SK-N-SH (cell line): ENCODE measurements around the gene MRPL32. TPM values are rescaled to one million over a fixed set of nuclear protein-coding genes. Genes with fewer than 3 reads are reported as not detected.

ENCODE experiments used
- CTCF ChIA-PET: fragments of 300-600, 350-600 bp; formaldehyde crosslinking; extraction: SDS; loops from one replicate; lab custom pipeline; 2021; lab: Yijun Ruan, JAX
- POLR2A ChIA-PET: fragments of 350-600 bp; sonication (Branson Sonifier 250); formaldehyde crosslinking; extraction: SDS; loops from one replicate; lab custom pipeline; 2020; ENCODE audit warnings: antibody characterized with exemption, inconsistent platforms; lab: Yijun Ruan, JAX
- DNase-seq: peaks from one replicate; pipeline ENCODE4 v3.0.0; 2012
- H2AFZ ChIP-seq: fragments of 200-600 bp; sonication (generic); 2 replicates; pipeline ENCODE4 v1.8.1; 2016; ENCODE audit warnings: antibody characterized with exemption, mild to moderate bottlenecking, low read depth
- H3F3A ChIP-seq: fragments of 200-600 bp; sonication (generic); replicated peaks from 2 replicates; pipeline ENCODE3; 2016; ENCODE audit warnings: antibody characterized with exemption, mild to moderate bottlenecking; ENCODE audit not compliant: insufficient read depth
- H3K27ac ChIP-seq, 2 experiments: fragments of 200-500 bp in 1 of 2; fragments of 200-600 bp in 1 of 2; sonication (Bioruptor generic) in 1 of 2; sonication (generic), shearing (Covaris generic) in 1 of 2; 2 replicates each; pipeline versions ENCODE4 v1.5.1 to v1.6.1; 2014 to 2016; ENCODE audit warnings: low read depth in 2 of 2, inconsistent platforms in 1 of 2, low read length in 1 of 2, mild to moderate bottlenecking in 1 of 2, mixed read lengths in 1 of 2
- H3K27me3 ChIP-seq: fragments of 200-600 bp; sonication (generic), shearing (Covaris generic); 2 replicates; pipeline ENCODE4 v1.6.1; 2016; ENCODE audit warnings: mixed run types; ENCODE audit not compliant: insufficient read depth
- H3K36me3 ChIP-seq, 2 experiments: fragments of 200-500 bp in 1 of 2; fragments of 200-600 bp in 1 of 2; sonication (Bioruptor generic) in 1 of 2; sonication (generic) in 1 of 2; replicated peaks in 1 of 2; 2 replicates each; pipeline versions ENCODE3 to v1.5.1; 2014 to 2016; ENCODE audit warnings: low read length in 1 of 2, mild to moderate bottlenecking in 1 of 2; ENCODE audit not compliant: insufficient read depth in 2 of 2, control insufficient read depth in 1 of 2
- H3K4me1 ChIP-seq, 2 experiments: fragments of 200-500 bp in 1 of 2; fragments of 200-600 bp in 1 of 2; sonication (Bioruptor generic) in 1 of 2; sonication (generic), shearing (Covaris generic) in 1 of 2; 2 replicates each; pipeline versions ENCODE4 v1.5.1 to v1.6.1; 2014 to 2016; ENCODE audit warnings: low read depth in 1 of 2, low read length in 1 of 2, mixed run types in 1 of 2; ENCODE audit not compliant: insufficient read depth in 2 of 2, control insufficient read depth in 1 of 2
- H3K4me2 ChIP-seq: fragments of 200-600 bp; sonication (generic), shearing (Covaris generic); 2 replicates; pipeline ENCODE4 v1.6.1; 2017; ENCODE audit warnings: mixed run types
- H3K4me3 ChIP-seq, 2 experiments: fragments of 200-500 bp in 1 of 2; fragments of 200-600 bp in 1 of 2; sonication (Bioruptor generic) in 1 of 2; sonication (generic), shearing (Covaris generic) in 1 of 2; 2 replicates each; pipeline versions ENCODE4 v1.5.1 to v1.8.1; 2014 to 2016; ENCODE audit warnings: low read depth in 2 of 2, inconsistent platforms in 1 of 2, low read length in 1 of 2, mild to moderate bottlenecking in 1 of 2, mixed read lengths in 1 of 2, moderate library complexity in 1 of 2
- H3K79me2 ChIP-seq: fragments of 200-600 bp; sonication (generic); 2 replicates; pipeline ENCODE4 v1.8.1; 2017; ENCODE audit warnings: mild to moderate bottlenecking; ENCODE audit not compliant: insufficient read depth
- H3K9ac ChIP-seq: fragments of 200-600 bp; sonication (generic); 2 replicates; pipeline ENCODE4 v1.6.1; 2017; ENCODE audit warnings: mixed run types
- H3K9me2 ChIP-seq: fragments of 200-600 bp; sonication (generic); 2 replicates; pipeline ENCODE4 v1.6.1; 2017; ENCODE audit warnings: mixed run types
- H3K9me3 ChIP-seq: fragments of 200-600 bp; sonication (generic); 2 replicates; pipeline ENCODE4 v1.6.1; 2017; ENCODE audit warnings: mixed run types, mild to moderate bottlenecking, moderate library complexity
- H4K20me1 ChIP-seq: fragments of 200-600 bp; sonication (generic); 2 replicates; pipeline ENCODE4 v1.6.1; 2017; ENCODE audit warnings: mild to moderate bottlenecking, mixed run types; ENCODE audit not compliant: insufficient read depth
- ELF1 ChIP-seq: IDR thresholded peaks from 2 replicates; pipeline ENCODE4 v1.4.0; 2012
- EP300 ChIP-seq, 2 experiments: IDR thresholded peaks; 2 replicates each; pipeline versions ENCODE4 v1.4.0 to v1.6.1; 2012; ENCODE audit warnings: borderline replicate concordance in 1 of 2, low read depth in 1 of 2, low read length in 1 of 2
- EZH2phosphoT487 ChIP-seq: fragments of 200-600 bp; sonication (generic); IDR thresholded peaks from 2 replicates; pipeline ENCODE4 v1.6.1; 2017; ENCODE audit warnings: low read depth, mixed run types, mild to moderate bottlenecking, antibody characterized with exemption, moderate library complexity, borderline replicate concordance
- FOXJ3 ChIP-seq: sonication (generic); formaldehyde crosslinking; IDR thresholded peaks from 2 replicates; pipeline ENCODE4 v1.5.1; 2020; ENCODE audit warnings: mild to moderate bottlenecking, missing genetic modification reagents
- FOXM1 ChIP-seq: IDR thresholded peaks from 2 replicates; pipeline ENCODE4 v1.4.0; 2012; ENCODE audit warnings: low read depth, mild to moderate bottlenecking
- JUND ChIP-seq: IDR thresholded peaks from 2 replicates; pipeline ENCODE4 v1.4.0; 2012
- MEF2A ChIP-seq: IDR thresholded peaks from 2 replicates; pipeline ENCODE4 v1.4.0; 2012; ENCODE audit warnings: low read depth, borderline replicate concordance
- NFIC ChIP-seq: IDR thresholded peaks from 2 replicates; pipeline ENCODE4 v1.4.0; 2012; ENCODE audit warnings: borderline replicate concordance
- POLR2AphosphoS5 ChIP-seq: IDR thresholded peaks from 2 replicates; pipeline ENCODE4 v1.6.1; 2012; ENCODE audit warnings: low read depth, low read length
- RCOR1 ChIP-seq: fragments of 150-350 bp; IDR thresholded peaks from 2 replicates; pipeline ENCODE4 v1.6.1; 2017; ENCODE audit warnings: antibody characterized with exemption, low read length
- RFX5 ChIP-seq: IDR thresholded peaks from 2 replicates; pipeline ENCODE4 v1.6.1; 2012; ENCODE audit warnings: mild to moderate bottlenecking, improper control_type of control experiment, low read length
- RXRA ChIP-seq: IDR thresholded peaks from 2 replicates; pipeline ENCODE4 v1.4.0; 2012; ENCODE audit warnings: low read depth, mild to moderate bottlenecking, borderline replicate concordance
- SIN3A ChIP-seq: IDR thresholded peaks from 2 replicates; pipeline ENCODE4 v1.6.1; 2012; ENCODE audit warnings: low read depth, mild to moderate bottlenecking, low read length, moderate library complexity, borderline replicate concordance
- SMC3 ChIP-seq: IDR thresholded peaks from 2 replicates; pipeline ENCODE4 v1.6.1; 2012; ENCODE audit warnings: low read depth, low read length, improper control_type of control experiment
- TCF12 ChIP-seq: IDR thresholded peaks from 2 replicates; pipeline ENCODE4 v1.4.0; 2012
- TEAD4 ChIP-seq: IDR thresholded peaks from 2 replicates; pipeline ENCODE4 v1.4.0; 2012; ENCODE audit warnings: mild to moderate bottlenecking, borderline replicate concordance; ENCODE audit not compliant: insufficient read depth
- USF2 ChIP-seq: fragments of 150-350 bp; IDR thresholded peaks from 2 replicates; pipeline ENCODE4 v1.6.1; 2017; ENCODE audit warnings: antibody characterized with exemption, low read length, low read depth, borderline replicate concordance
- YY1 ChIP-seq: IDR thresholded peaks from 2 replicates; pipeline ENCODE4 v1.4.0; 2012; ENCODE audit warnings: low read depth, mild to moderate bottlenecking
- WGBS: methylation state at CpG from one replicate; pipeline ENCODE4 v1.1.6; 2017; ENCODE audit warnings: low lambda C conversion rate; 5-methylcytosine and 5-hydroxymethylcytosine counted together
- polyA plus RNA-seq, 3 experiments: library from polyadenylated mRNA; depleted of rRNA; stranded (reverse); fragments of >200 nt; gene quantifications; 2 replicates each; pipeline ENCODE4 v1.2.3, GENCODE V29; 2012
- TF ChIP-seq, protein P1 (sequence below): fragments of 150-350 bp; IDR thresholded peaks from 2 replicates; pipeline ENCODE4 v1.6.1; 2016; ENCODE audit warnings: mild to moderate bottlenecking, low read depth, low read length
- TF ChIP-seq, protein P2 (sequence below): IDR thresholded peaks from 2 replicates; pipeline ENCODE4; 2012

MRPL32 gene
- polyA plus RNA-seq, 1 of the 3 experiments (the other 2 are of a cell fraction) = 73.1 TPM

DNA sequence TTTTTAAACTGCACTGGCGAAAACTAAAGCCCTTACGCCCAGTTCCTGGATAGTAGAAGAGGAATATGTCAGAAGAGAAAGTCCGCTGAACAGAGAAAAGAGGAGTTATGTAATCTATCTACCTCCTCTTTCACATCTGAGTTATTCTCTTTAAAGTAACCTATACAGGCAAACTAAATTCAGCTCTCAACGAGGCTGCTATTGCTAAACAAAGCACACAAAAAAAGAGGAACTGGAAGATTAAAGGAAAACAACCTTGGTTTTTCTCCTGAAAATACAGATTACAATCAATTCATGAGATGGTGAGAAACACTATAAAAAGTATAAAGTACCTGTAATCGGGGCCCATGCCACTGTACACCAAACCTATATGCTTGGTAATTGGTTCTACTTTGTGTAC is 6.0 kb upstream of the MRPL32 start:
- peaks cover 0 to 10% of the 10 kb centered on the region in 2 experiments; a peak in 2 of 4 replicates for H3K4me1 ChIP-seq
- WGBS = 82% methylated on average over 5 of the region's 5 CpGs
- H3K4me3 ChIP-seq = no peak overlapping the region
- TF ChIP-seq SMC3 = no peak
- no peak for TF ChIP-seq POLR2AphosphoS5
- no peak for TF ChIP-seq SIN3A
- no peak for TF ChIP-seq YY1
- TF ChIP-seq RCOR1 = no peak
- no peak for TF ChIP-seq EP300 (IDR thresholded peaks at IDR 0.05; ENCODE audit: borderline replicate concordance in 1 of 2, low read depth in 1 of 2, low read length in 1 of 2)
- TF ChIP-seq EZH2phosphoT487 = no peak
- no peak for TF ChIP-seq USF2
- TF ChIP-seq TCF12 = no peak
- no peak for TF ChIP-seq JUND
- no peak for TF ChIP-seq TEAD4
- TF ChIP-seq RXRA = no peak
- TF ChIP-seq RFX5 = no peak
- TF ChIP-seq MEF2A = no peak
- TF ChIP-seq, protein P1, sequence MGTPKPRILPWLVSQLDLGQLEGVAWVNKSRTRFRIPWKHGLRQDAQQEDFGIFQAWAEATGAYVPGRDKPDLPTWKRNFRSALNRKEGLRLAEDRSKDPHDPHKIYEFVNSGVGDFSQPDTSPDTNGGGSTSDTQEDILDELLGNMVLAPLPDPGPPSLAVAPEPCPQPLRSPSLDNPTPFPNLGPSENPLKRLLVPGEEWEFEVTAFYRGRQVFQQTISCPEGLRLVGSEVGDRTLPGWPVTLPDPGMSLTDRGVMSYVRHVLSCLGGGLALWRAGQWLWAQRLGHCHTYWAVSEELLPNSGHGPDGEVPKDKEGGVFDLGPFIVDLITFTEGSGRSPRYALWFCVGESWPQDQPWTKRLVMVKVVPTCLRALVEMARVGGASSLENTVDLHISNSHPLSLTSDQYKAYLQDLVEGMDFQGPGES = no peak
- TF ChIP-seq ELF1 = no peak
- TF ChIP-seq FOXM1 = no peak
- TF ChIP-seq, protein P2, sequence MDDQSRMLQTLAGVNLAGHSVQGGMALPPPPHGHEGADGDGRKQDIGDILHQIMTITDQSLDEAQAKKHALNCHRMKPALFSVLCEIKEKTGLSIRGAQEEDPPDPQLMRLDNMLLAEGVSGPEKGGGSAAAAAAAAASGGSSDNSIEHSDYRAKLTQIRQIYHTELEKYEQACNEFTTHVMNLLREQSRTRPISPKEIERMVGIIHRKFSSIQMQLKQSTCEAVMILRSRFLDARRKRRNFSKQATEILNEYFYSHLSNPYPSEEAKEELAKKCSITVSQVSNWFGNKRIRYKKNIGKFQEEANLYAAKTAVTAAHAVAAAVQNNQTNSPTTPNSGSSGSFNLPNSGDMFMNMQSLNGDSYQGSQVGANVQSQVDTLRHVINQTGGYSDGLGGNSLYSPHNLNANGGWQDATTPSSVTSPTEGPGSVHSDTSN = no peak
- no peak for TF ChIP-seq NFIC
- no peak for TF ChIP-seq FOXJ3
- peaks cover 43% of the 10 kb centered on the region for H3K79me2 ChIP-seq
- ChIA-PET POLR2A (no interaction called here), CTCF (interaction anchor here (0.9 to 7.8 kb wide), 4 partner anchors 10 to 912 kb away, joined by 3 to 81 read pairs (median 3); no protein-coding TSS in a partner anchor)
- H3K9me2 ChIP-seq = no peaks in the 10 kb centered on the region
- peaks cover 61 to 62% of the 10 kb centered on the region in 2 experiments for H3K36me3 ChIP-seq
- H3K9ac ChIP-seq = no peak overlapping the region
- H3K9me3 ChIP-seq = no peaks in the 10 kb centered on the region
- no peak overlapping the region for H2AFZ ChIP-seq
- H4K20me1 ChIP-seq = peaks cover 29% of the 10 kb centered on the region
- no peak overlapping the region for H3K4me2 ChIP-seq
- no peak for DNase-seq
- H3F3A ChIP-seq = peaks cover 7% of the 10 kb centered on the region
- no peaks in the 10 kb centered on the region for H3K27me3 ChIP-seq
- H3K27ac ChIP-seq = no peak overlapping the region
